K562 (cell line): ENCODE measurements around the gene FRMD7. TPM values are rescaled to one million over a fixed set of nuclear protein-coding genes. Genes with fewer than 3 reads are reported as not detected.

ENCODE experiments used
- ATAC-seq: fragments of 200-7000 bp; cut with Tn5 transposase; 3 replicates; pipeline ENCODE4 v1.9.1; 2020; ENCODE audit warnings: moderate library complexity
- BruUV-seq: library from RNA; stranded (reverse); fragments of 400-500 nt; replicated peaks from 2 replicates; lab custom pipeline; 2021; lab: Mats Ljungman, UMichigan
- CTCF ChIA-PET: fragments of 300-600 bp; formaldehyde crosslinking; extraction: SDS; loops from one replicate; lab custom pipeline; 2021; ENCODE audit warnings: low intra/inter-chr PET ratio; lab: Yijun Ruan, JAX
- POLR2A ChIA-PET: fragments of 300-600, 350-650 bp; sonication (Branson Sonifier 250); formaldehyde crosslinking; extraction: SDS; loops from one replicate; lab custom pipeline; 2021; ENCODE audit warnings: antibody characterized with exemption, inconsistent platforms; lab: Yijun Ruan, JAX
- DNase-seq, 4 experiments: peaks; one replicate each; pipeline versions ENCODE4 v3.0.0 to v3.0.0-alpha.2; 2011 to 2018; ENCODE audit warnings: low spot score in 3 of 4, mixed read lengths in 3 of 4; ENCODE audit errors: extremely low read depth in 1 of 4
- FAIRE-seq: peaks from 2 replicates; lab custom pipeline; 2011; peaks lifted over from hg19 to GRCh38; lab: Jason Lieb, UNC
- H2AFZ ChIP-seq: 2 replicates; pipeline ENCODE4 v1.6.0; 2011; ENCODE audit warnings: low read depth, low read length, control low read depth, inconsistent platforms
- H3K27ac ChIP-seq: fragments of 200-600 bp; 3 replicates; pipeline ENCODE4 v1.8.0; 2011; ENCODE audit warnings: low read depth, mild to moderate bottlenecking, control low read depth, inconsistent platforms, low read length, moderate library complexity, mixed read lengths; ENCODE audit errors: extremely low read depth
- H3K27me3 ChIP-seq, 2 experiments: fragments of 300-600 bp in 1 of 2; 2 replicates in 1 of 2; 3 replicates in 1 of 2; pipeline versions ENCODE4 v1.6.0 to v1.8.0; 2011; ENCODE audit warnings: inconsistent platforms in 2 of 2, low read length in 2 of 2, mild to moderate bottlenecking in 1 of 2, mixed read lengths in 1 of 2, moderate library complexity in 1 of 2; ENCODE audit not compliant: control insufficient read depth in 2 of 2, insufficient read depth in 2 of 2
- H3K36me3 ChIP-seq: fragments of 300-600 bp; 3 replicates; pipeline ENCODE4 v1.8.0; 2011; ENCODE audit warnings: mild to moderate bottlenecking, low read length, inconsistent platforms; ENCODE audit not compliant: control insufficient read depth, insufficient read depth
- H3K4me1 ChIP-seq, 2 experiments: fragments of 200-600 bp in 1 of 2; replicated peaks in 1 of 2; 2 replicates in 1 of 2; 3 replicates in 1 of 2; pipeline versions ENCODE4 v1.5.1 to v1.8.0; 2011; ENCODE audit warnings: inconsistent platforms in 2 of 2, low read length in 2 of 2, mild to moderate bottlenecking in 1 of 2, mixed read lengths in 1 of 2, moderate library complexity in 1 of 2; ENCODE audit not compliant: control insufficient read depth in 2 of 2, insufficient read depth in 2 of 2
- H3K4me2 ChIP-seq: 2 replicates; pipeline ENCODE4 v1.6.1; 2011; ENCODE audit warnings: low read length, control low read depth, inconsistent platforms, mixed read lengths; ENCODE audit not compliant: insufficient read depth
- H3K4me3 ChIP-seq: fragments of 200-600 bp; sonication (generic), shearing (Covaris generic); 2 replicates; pipeline ENCODE4 v1.5.1; 2016; ENCODE audit warnings: control low read depth, inconsistent platforms
- H3K79me2 ChIP-seq: fragments of 200-600 bp; 3 replicates; pipeline ENCODE4 v1.8.0; 2011; ENCODE audit warnings: low read length, inconsistent platforms; ENCODE audit not compliant: control insufficient read depth, insufficient read depth
- H3K9ac ChIP-seq, 2 experiments: 2 replicates each; pipeline versions ENCODE4 v1.6.0 to v1.6.1; 2011; ENCODE audit warnings: low read depth in 2 of 2, low read length in 2 of 2, control low read depth in 1 of 2, inconsistent platforms in 1 of 2, mild to moderate bottlenecking in 1 of 2, mixed read lengths in 1 of 2; ENCODE audit not compliant: insufficient read depth in 1 of 2
- H3K9me1 ChIP-seq: one replicate; pipeline ENCODE4 v1.6.0; 2011; ENCODE audit warnings: inconsistent platforms, mild to moderate bottlenecking, low read length, moderate library complexity; ENCODE audit not compliant: control insufficient read depth, insufficient read depth
- H3K9me3 ChIP-seq: replicated peaks from 2 replicates; pipeline ENCODE4 v1.5.1; 2011; ENCODE audit warnings: low read depth, low read length, inconsistent platforms; ENCODE audit not compliant: control insufficient read depth, insufficient read depth
- H4K20me1 ChIP-seq: replicated peaks from 2 replicates; pipeline ENCODE4 v1.6.1; 2011; ENCODE audit warnings: low read length, inconsistent platforms, mixed read lengths; ENCODE audit not compliant: control insufficient read depth, insufficient read depth
- ELF4 ChIP-seq: fragments of 450-650 bp; formaldehyde crosslinking; IDR thresholded peaks from 2 replicates; pipeline ENCODE4 v1.4.0; 2022; ENCODE audit warnings: missing genetic modification characterization
- ETV1 ChIP-seq: fragments of 450-650 bp; conservative IDR thresholded peaks from 2 replicates; pipeline ENCODE4 v1.6.1; 2016; ENCODE audit warnings: missing genetic modification characterization, control low read depth, low read depth, missing compliant biosample characterization
- NCOR1 ChIP-seq: fragments of 450-650 bp; IDR thresholded peaks from 2 replicates; pipeline ENCODE4 v1.6.1; 2016; ENCODE audit warnings: mild to moderate bottlenecking, moderate library complexity
- PTRF ChIP-seq: fragments of 450-650 bp; IDR thresholded peaks from 2 replicates; pipeline ENCODE4 v1.6.1; 2016; ENCODE audit warnings: mild to moderate bottlenecking, missing genetic modification characterization, missing compliant biosample characterization
- SAP30 ChIP-seq: fragments of 200-600 bp; sonication (generic); IDR thresholded peaks from 2 replicates; pipeline ENCODE4 v1.6.1; 2012; ENCODE audit warnings: borderline replicate concordance, low read depth, mild to moderate bottlenecking, moderate library complexity, low read length, control low read depth, inconsistent platforms; ENCODE audit not compliant: insufficient read depth, poor library complexity, severe bottlenecking
- TCFL5 ChIP-seq: fragments of 250-450 bp; sonication (Bioruptor Pico); conservative IDR thresholded peaks from 2 replicates; pipeline ENCODE4 v1.6.1; 2021; ENCODE audit warnings: mild to moderate bottlenecking, moderate library complexity, matching md5 sums
- ZBTB1 ChIP-seq: sonication (generic); formaldehyde crosslinking; IDR thresholded peaks from 2 replicates; pipeline ENCODE4 v1.8.1; 2023; ENCODE audit warnings: missing genetic modification reagents, low read depth, mild to moderate bottlenecking, borderline replicate concordance
- ZFP1 ChIP-seq: fragments of 450-650 bp; formaldehyde crosslinking; IDR thresholded peaks from 2 replicates; pipeline ENCODE4 v1.4.0; 2020; ENCODE audit warnings: mild to moderate bottlenecking, mixed read lengths
- ZNF175 ChIP-seq: fragments of 200-800 bp; sonication (Bioruptor generic); IDR thresholded peaks from 2 replicates; pipeline ENCODE4 v1.6.1; 2016; ENCODE audit warnings: low read depth, mild to moderate bottlenecking, missing genetic modification characterization, missing compliant biosample characterization
- WGBS: fragments of 100-300 bp; shearing (Covaris generic); methylation state at CpG from one replicate; pipeline ENCODE4 v1.1.6; 2016; ENCODE audit warnings: low coverage, mixed read lengths; ENCODE audit not compliant: insufficient coverage; ENCODE audit errors: missing lambda C conversion rate; 5-methylcytosine and 5-hydroxymethylcytosine counted together
- in situ Hi-C: fragments of 300-500 bp; cut with MboI; formaldehyde crosslinking; loops from 4 replicates; pipeline ENCODE4 v1.15.0; 2018; ENCODE audit warnings: inconsistent platforms, mixed read lengths
- intact Hi-C: fragments of 100-400 bp; cut with micrococcal nuclease; formaldehyde crosslinking; loops from 2 replicates; pipeline ENCODE4 v1.14.2; 2022
- polyA plus RNA-seq, 8 experiments: library from polyadenylated mRNA; depleted of rRNA in 4 of 8; stranded (reverse) in 5 of 8; unstranded in 3 of 8; fragments of >200 nt; fragmentation: Nextera tagmentation in 2 of 8; fragmentation: Illumina TruSeq in 1 of 8; extraction: Ambion mirVana in 2 of 8; extraction: Trizol in 1 of 8; gene quantifications; 2 replicates each; pipeline versions ENCODE4 v1.2.1 to v1.2.3, GENCODE V29; 2011 to 2014; ENCODE audit warnings: inconsistent platforms in 1 of 8, missing spikeins in 1 of 8
- total RNA-seq, 7 experiments: library from RNA; depleted of rRNA in 6 of 7; stranded (reverse); fragments of >200 nt in 6 of 7; fragmentation: Illumina TruSeq in 2 of 7; extraction: Trizol in 2 of 7; gene quantifications; 2 replicates each; pipeline versions ENCODE4 v1.2.1 to v1.2.3, GENCODE V29; 2011 to 2021; ENCODE audit warnings: low replicate concordance in 1 of 7
- TF ChIP-seq, protein P1 (sequence below): fragments of 200-800 bp; sonication (Bioruptor generic); IDR thresholded peaks from 2 replicates; pipeline ENCODE4 v1.6.1; 2017; ENCODE audit warnings: missing genetic modification characterization, missing compliant biosample characterization

FRMD7 gene
- total and polyA plus RNA-seq, 9 of the 15 experiments (the other 6 are each of a cell fraction or from before 2014, with no cell fraction given) = 0.06 to 0.09 TPM; not detected in 7

DNA sequence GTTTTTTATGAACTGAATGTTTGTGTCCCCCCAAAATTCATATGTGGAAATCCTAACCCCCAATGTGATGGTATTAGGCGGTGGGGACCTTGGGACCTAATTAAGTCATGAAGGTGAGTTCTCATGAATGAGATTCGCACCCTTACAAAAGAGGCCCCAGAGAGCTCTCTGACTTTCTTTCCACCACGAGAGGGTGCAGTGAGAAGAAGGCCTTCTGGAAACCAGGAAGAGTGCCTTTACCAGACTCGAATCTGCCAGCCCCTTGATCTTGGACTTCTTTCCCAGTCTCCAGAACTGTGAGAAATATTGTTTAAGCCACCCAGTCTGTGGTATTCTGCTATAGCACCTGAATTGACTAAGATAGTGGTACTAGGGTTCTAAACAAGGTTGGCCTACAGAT, 64.0 kb downstream of the FRMD7 start:
- peak; percentile 42; the same call in 2 of the 3 replicates for ATAC-seq
- no peak for FAIRE-seq
- 87% methylated on average over 3 of the region's 4 CpGs for WGBS

More for the DNA sequence above, 64.0 kb downstream of the FRMD7 start:
- Histone ChIP-seq H4K20me1 (no peaks in the 10 kb centered on the region), H3K36me3 (peaks cover 71% of the 10 kb centered on the region), H3K27ac (no peak overlapping the region), H3K9me1 (no peaks in the 10 kb centered on the region), H3K27me3 (no peaks in the 10 kb centered on the region), H2AFZ (no peak overlapping the region), H3K9ac (no peak overlapping the region), H3K4me3 (no peak overlapping the region), H3K79me2 (peaks cover 4% of the 10 kb centered on the region; the same call in 1 of the 3 replicates), H3K4me1 (no peaks in the 10 kb centered on the region), H3K9me3 (no peaks in the 10 kb centered on the region), H3K4me2 (no peak overlapping the region)
- in situ Hi-C loops (no loop called here), intact Hi-C loops (no loop called here)
- BruUV-seq = no TSS peak
- ChIA-PET CTCF (no interaction called here), POLR2A (interaction anchor here (0.6 kb wide), 1 partner anchor 668 kb away, joined by 3 read pairs; no protein-coding TSS in a partner anchor)
- DNase-seq = no peak
- TF ChIP-seq PTRF (tag) (no peak), ELF4 (CRISPR knock-in tag) (no peak), ETV1 (tag) (no peak), SAP30 (no peak), ZBTB1 (CRISPR knock-in tag) (no peak), ZFP1 (no peak), TCFL5 (CRISPR knock-in tag) (no peak), NCOR1 (no peak), ZNF175 (CRISPR knock-in tag) (no peak)
- TF ChIP-seq, protein P1, sequence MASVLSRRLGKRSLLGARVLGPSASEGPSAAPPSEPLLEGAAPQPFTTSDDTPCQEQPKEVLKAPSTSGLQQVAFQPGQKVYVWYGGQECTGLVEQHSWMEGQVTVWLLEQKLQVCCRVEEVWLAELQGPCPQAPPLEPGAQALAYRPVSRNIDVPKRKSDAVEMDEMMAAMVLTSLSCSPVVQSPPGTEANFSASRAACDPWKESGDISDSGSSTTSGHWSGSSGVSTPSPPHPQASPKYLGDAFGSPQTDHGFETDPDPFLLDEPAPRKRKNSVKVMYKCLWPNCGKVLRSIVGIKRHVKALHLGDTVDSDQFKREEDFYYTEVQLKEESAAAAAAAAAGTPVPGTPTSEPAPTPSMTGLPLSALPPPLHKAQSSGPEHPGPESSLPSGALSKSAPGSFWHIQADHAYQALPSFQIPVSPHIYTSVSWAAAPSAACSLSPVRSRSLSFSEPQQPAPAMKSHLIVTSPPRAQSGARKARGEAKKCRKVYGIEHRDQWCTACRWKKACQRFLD (CRISPR knock-in tag) = no peak
